C4-2B (cell line): ENCODE data around the gene EFTUD2.
"Not testable (repeated sequence)": the region's sequence is repeated elsewhere in the genome, so short reads cannot be mapped to it uniquely, and the experiment has no call there.

ENCODE experiments used
- CTCF ChIP-seq: fragments of 450-650 bp; conservative IDR thresholded peaks from 2 replicates; pipeline ENCODE4 v1.5.1; 2017; ENCODE audit warnings: mild to moderate bottlenecking
- ZFX ChIP-seq: fragments of 450-650 bp; IDR thresholded peaks from 2 replicates; pipeline ENCODE4 v1.6.1; 2017

GRCh38 chr17:44825236-44825635 lies 74.0 kb downstream of the EFTUD2 start:
- not testable (repeated sequence) for TF ChIP-seq CTCF, ZFX
